ENCODE results near the gene CYB561D1.

Gene CYB561D1

GRCh38 chr1:109466125-109466451 is 27.8 kb upstream of the CYB561D1 start:
- DNase-seq (ENCODE audit: extremely low read depth, insufficient read length): no peak
- Histone ChIP-seq H3K36me3 (ENCODE audit: control insufficient read depth, insufficient read depth, low read length) (no peaks in the 10 kb centered on the region), H3K27me3 (replicated peaks; ENCODE audit: control insufficient read depth, insufficient read depth, low read length) (no peaks in the 10 kb centered on the region; the same call in none of the 2 replicates), H3K4me3 (replicated peaks; ENCODE audit: low read depth, low read length) (no peak overlapping the region)
- TF ChIP-seq, protein P1, sequence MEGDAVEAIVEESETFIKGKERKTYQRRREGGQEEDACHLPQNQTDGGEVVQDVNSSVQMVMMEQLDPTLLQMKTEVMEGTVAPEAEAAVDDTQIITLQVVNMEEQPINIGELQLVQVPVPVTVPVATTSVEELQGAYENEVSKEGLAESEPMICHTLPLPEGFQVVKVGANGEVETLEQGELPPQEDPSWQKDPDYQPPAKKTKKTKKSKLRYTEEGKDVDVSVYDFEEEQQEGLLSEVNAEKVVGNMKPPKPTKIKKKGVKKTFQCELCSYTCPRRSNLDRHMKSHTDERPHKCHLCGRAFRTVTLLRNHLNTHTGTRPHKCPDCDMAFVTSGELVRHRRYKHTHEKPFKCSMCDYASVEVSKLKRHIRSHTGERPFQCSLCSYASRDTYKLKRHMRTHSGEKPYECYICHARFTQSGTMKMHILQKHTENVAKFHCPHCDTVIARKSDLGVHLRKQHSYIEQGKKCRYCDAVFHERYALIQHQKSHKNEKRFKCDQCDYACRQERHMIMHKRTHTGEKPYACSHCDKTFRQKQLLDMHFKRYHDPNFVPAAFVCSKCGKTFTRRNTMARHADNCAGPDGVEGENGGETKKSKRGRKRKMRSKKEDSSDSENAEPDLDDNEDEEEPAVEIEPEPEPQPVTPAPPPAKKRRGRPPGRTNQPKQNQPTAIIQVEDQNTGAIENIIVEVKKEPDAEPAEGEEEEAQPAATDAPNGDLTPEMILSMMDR (IDR thresholded peaks at IDR 0.05; ENCODE audit: insufficient read depth, low read length, poor library complexity, severe bottlenecking): no peak

- Histone ChIP-seq H3K4me3 (replicated peaks; ENCODE audit: low read depth, low read length) (no peak within 1 kb of the TSS), H3K27me3 (replicated peaks; ENCODE audit: control insufficient read depth, insufficient read depth, low read length) (no peaks in the 10 kb centered on the region; the same call in none of the 2 replicates), H3K36me3 (ENCODE audit: control insufficient read depth, insufficient read depth, low read length) (no peaks in the 10 kb centered on the region)
- TF ChIP-seq, protein P1 (IDR thresholded peaks at IDR 0.05; ENCODE audit: insufficient read depth, low read length, poor library complexity, severe bottlenecking): no peak
- DNase-seq (ENCODE audit: extremely low read depth, insufficient read length): no peak
Observed at GRCh38 chr1:109466452-109467300, 27.2 kb upstream of the CYB561D1 start, which contains the start of gene SYPL2. Gene SYPL2 (plus strand): TSS chr1:109466546. CDS start chr1:109466844, 298 bp downstream.

- Histone ChIP-seq H3K27me3 (replicated peaks; ENCODE audit: control insufficient read depth, insufficient read depth, low read length) (no peaks in the 10 kb centered on the region; the same call in none of the 2 replicates), H3K36me3 (ENCODE audit: control insufficient read depth, insufficient read depth, low read length) (no peaks in the 10 kb centered on the region), H3K4me3 (replicated peaks; ENCODE audit: low read depth, low read length) (no peak overlapping the region)
- no peak for DNase-seq (ENCODE audit: extremely low read depth, insufficient read length)
- TF ChIP-seq, protein P1 (IDR thresholded peaks at IDR 0.05; ENCODE audit: insufficient read depth, low read length, poor library complexity, severe bottlenecking): no peak
Observed at GRCh38 chr1:109467301-109467777, 26.6 kb upstream of the CYB561D1 start.

- Histone ChIP-seq H3K4me3 (replicated peaks; ENCODE audit: low read depth, low read length) (no peak overlapping the region), H3K36me3 (ENCODE audit: control insufficient read depth, insufficient read depth, low read length) (no peaks in the 10 kb centered on the region), H3K27me3 (replicated peaks; ENCODE audit: control insufficient read depth, insufficient read depth, low read length) (no peaks in the 10 kb centered on the region; the same call in none of the 2 replicates)
- TF ChIP-seq, protein P1 (IDR thresholded peaks at IDR 0.05; ENCODE audit: insufficient read depth, low read length, poor library complexity, severe bottlenecking): no peak
- no peak for DNase-seq (ENCODE audit: extremely low read depth, insufficient read length)
Observed at GRCh38 chr1:109468061-109468460, 25.8 kb upstream of the CYB561D1 start.

DNA sequence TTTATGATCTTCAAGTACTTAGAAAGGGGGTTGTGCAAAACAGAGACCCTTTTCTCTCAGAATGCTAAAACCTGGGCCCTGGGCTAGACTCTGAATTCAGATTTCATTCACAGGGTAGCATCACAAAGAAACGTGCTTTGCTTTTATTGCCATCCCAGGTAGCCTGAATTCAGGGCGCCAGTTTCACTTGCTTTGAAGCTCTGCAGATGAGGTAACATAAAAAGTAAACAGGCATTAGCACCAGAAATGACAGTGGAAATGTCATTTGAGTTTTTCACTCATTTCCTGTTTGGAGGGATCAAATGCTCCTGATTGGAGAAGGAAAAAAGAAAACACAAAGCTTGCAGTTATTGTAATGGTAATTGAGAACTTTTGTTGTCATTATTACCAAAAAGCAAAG is 25.0 kb upstream of the CYB561D1 start:
- no peaks in the 10 kb centered on the region; the same call in none of the 2 replicates for H3K27me3 ChIP-seq (replicated peaks; ENCODE audit: control insufficient read depth, insufficient read depth, low read length)

More for the DNA sequence above, 25.0 kb upstream of the CYB561D1 start:
- no peak for DNase-seq (ENCODE audit: extremely low read depth, insufficient read length)
- Histone ChIP-seq H3K4me3 (replicated peaks; ENCODE audit: low read depth, low read length) (no peak overlapping the region), H3K36me3 (ENCODE audit: control insufficient read depth, insufficient read depth, low read length) (no peaks in the 10 kb centered on the region)
- TF ChIP-seq, protein P1 (IDR thresholded peaks at IDR 0.05; ENCODE audit: insufficient read depth, low read length, poor library complexity, severe bottlenecking): no peak
